H9 (cell line): ENCODE data around the gene CPXM2. TPM values are rescaled to one million over a fixed set of nuclear protein-coding genes. Genes with fewer than 3 reads are reported as not detected.

Source experiments
- DNase-seq: peaks from one replicate; pipeline ENCODE4 v3.0.0-alpha.2; 2017
- H2AFZ ChIP-seq: one replicate; pipeline ENCODE4 v1.6.1; 2013; ENCODE audit warnings: mild to moderate bottlenecking, low read length, control low read depth, moderate library complexity
- H2AK5ac ChIP-seq: 2 replicates; pipeline ENCODE4 v1.6.1; 2013; ENCODE audit warnings: low read length, control low read depth, mixed read lengths; ENCODE audit not compliant: insufficient read length
- H2BK120ac ChIP-seq: one replicate; pipeline ENCODE4 v1.6.1; 2013; ENCODE audit warnings: low read depth, mild to moderate bottlenecking, low read length, control low read depth, inconsistent platforms; ENCODE audit not compliant: poor library complexity, severe bottlenecking
- H2BK12ac ChIP-seq: 2 replicates; pipeline ENCODE4 v1.6.1; 2013; ENCODE audit warnings: low read length, control low read depth, mixed read lengths, low read depth; ENCODE audit not compliant: insufficient read length
- H2BK15ac ChIP-seq: 2 replicates; pipeline ENCODE4 v1.6.1; 2013; ENCODE audit warnings: low read depth, low read length, control low read depth
- H2BK20ac ChIP-seq: one replicate; pipeline ENCODE4 v1.6.1; 2013; ENCODE audit warnings: low read depth, mild to moderate bottlenecking, low read length, control low read depth, inconsistent platforms; ENCODE audit not compliant: poor library complexity, severe bottlenecking
- H2BK5ac ChIP-seq: 2 replicates; pipeline ENCODE4 v1.6.1; 2013; ENCODE audit warnings: low read length, control low read depth, mixed read lengths; ENCODE audit not compliant: insufficient read length
- H3K14ac ChIP-seq: 2 replicates; pipeline ENCODE4 v1.6.1; 2013; ENCODE audit warnings: low read length, control low read depth; ENCODE audit not compliant: insufficient read depth
- H3K18ac ChIP-seq: 2 replicates; pipeline ENCODE4 v1.6.1; 2013; ENCODE audit warnings: low read depth, mild to moderate bottlenecking, mixed read lengths, low read length, control low read depth; ENCODE audit not compliant: insufficient read length
- H3K23ac ChIP-seq: 2 replicates; pipeline ENCODE4 v1.6.1; 2013; ENCODE audit warnings: low read length, control low read depth, mixed read lengths, low read depth; ENCODE audit not compliant: insufficient read length
- H3K23me2 ChIP-seq: 2 replicates; pipeline ENCODE4 v1.6.1; 2013; ENCODE audit warnings: low read depth, mild to moderate bottlenecking, mixed read lengths, low read length, control low read depth; ENCODE audit not compliant: insufficient read length, poor library complexity, severe bottlenecking
- H3K27ac ChIP-seq: 2 replicates; pipeline ENCODE4 v1.5.1; 2013; ENCODE audit warnings: low read length, control low read depth, mixed read lengths, low read depth; ENCODE audit not compliant: insufficient read length
- H3K27me3 ChIP-seq: 2 replicates; pipeline ENCODE4 v1.6.1; 2013; ENCODE audit warnings: low read length, control low read depth, inconsistent platforms; ENCODE audit not compliant: insufficient read depth
- H3K4ac ChIP-seq: 2 replicates; pipeline ENCODE4 v1.6.1; 2013; ENCODE audit warnings: low read depth, mild to moderate bottlenecking, control low read depth, inconsistent platforms, low read length, moderate library complexity
- H3K4me1 ChIP-seq: 2 replicates; pipeline ENCODE4 v1.6.1; 2013; ENCODE audit warnings: low read length, control low read depth, inconsistent platforms; ENCODE audit not compliant: insufficient read depth
- H3K4me2 ChIP-seq: 2 replicates; pipeline ENCODE4 v1.6.1; 2013; ENCODE audit warnings: low read length, control low read depth, mixed read lengths; ENCODE audit not compliant: insufficient read length, insufficient read depth
- H3K56ac ChIP-seq: 2 replicates; pipeline ENCODE4 v1.6.1; 2013; ENCODE audit warnings: low read depth, mild to moderate bottlenecking, mixed read lengths, low read length, control low read depth; ENCODE audit not compliant: insufficient read length
- H3K79me1 ChIP-seq: 2 replicates; pipeline ENCODE4 v1.6.1; 2013; ENCODE audit warnings: low read depth, mild to moderate bottlenecking, moderate library complexity, low read length, control low read depth, inconsistent platforms; ENCODE audit not compliant: insufficient read depth, poor library complexity, severe bottlenecking
- H3K79me2 ChIP-seq: 2 replicates; pipeline ENCODE4 v1.6.1; 2013; ENCODE audit warnings: low read length, control low read depth, inconsistent platforms; ENCODE audit not compliant: insufficient read depth
- H3K9ac ChIP-seq: 2 replicates; pipeline ENCODE4 v1.6.1; 2013; ENCODE audit warnings: low read length, control low read depth, mixed read lengths; ENCODE audit not compliant: insufficient read length; ENCODE audit errors: extremely low read depth
- H3K9me3 ChIP-seq: one replicate; pipeline ENCODE4 v1.6.1; 2013; ENCODE audit warnings: low read depth, low read length, inconsistent platforms; ENCODE audit not compliant: control insufficient read depth
- H3T11ph ChIP-seq: one replicate; pipeline ENCODE4 v1.6.1; 2013; ENCODE audit warnings: mild to moderate bottlenecking, low read length, control low read depth, inconsistent platforms
- H4K20me1 ChIP-seq: one replicate; pipeline ENCODE4 v1.6.1; 2013; ENCODE audit not compliant: control insufficient read depth, insufficient read length, insufficient read depth
- H4K5ac ChIP-seq: 2 replicates; pipeline ENCODE4 v1.6.1; 2013; ENCODE audit warnings: low read depth, mild to moderate bottlenecking, mixed read lengths, low read length, control low read depth; ENCODE audit not compliant: insufficient read length
- H4K8ac ChIP-seq: replicated peaks from 2 replicates; pipeline ENCODE4 v1.6.1; 2013; ENCODE audit warnings: low read length, control low read depth, mixed read lengths, low read depth; ENCODE audit not compliant: insufficient read length
- H4K91ac ChIP-seq: 2 replicates; pipeline ENCODE4 v1.6.1; 2013; ENCODE audit warnings: low read depth, mild to moderate bottlenecking, moderate library complexity, mixed read lengths, low read length, control low read depth; ENCODE audit not compliant: insufficient read length
- H3K27ac Mint-ChIP-seq, 3 experiments: 2 replicates in 2 of 3; 3 replicates in 1 of 3; pipeline ENCODE4 v1.8.0; 2020 to 2021; ENCODE audit warnings: mixed read lengths in 3 of 3, mild to moderate bottlenecking in 1 of 3, moderate library complexity in 1 of 3
- H3K27me3 Mint-ChIP-seq: 2 replicates; pipeline ENCODE4 v1.8.0; 2021; ENCODE audit warnings: low read depth, mild to moderate bottlenecking, moderate library complexity, mixed read lengths
- H3K36me3 Mint-ChIP-seq, 3 experiments: 2 replicates in 2 of 3; 3 replicates in 1 of 3; pipeline ENCODE4 v1.8.0; 2020 to 2021; ENCODE audit warnings: low read depth in 3 of 3, mixed read lengths in 3 of 3; ENCODE audit not compliant: insufficient read depth in 1 of 3
- H3K4me1 Mint-ChIP-seq, 2 experiments: 2 replicates each; pipeline ENCODE4 v1.8.0; 2020; ENCODE audit warnings: mixed read lengths in 2 of 2
- H3K4me3 Mint-ChIP-seq, 2 experiments: 2 replicates in 1 of 2; 3 replicates in 1 of 2; pipeline ENCODE4 v1.8.0; 2020 to 2021; ENCODE audit warnings: mild to moderate bottlenecking in 2 of 2, mixed read lengths in 2 of 2, moderate library complexity in 1 of 2
- H3K9me3 Mint-ChIP-seq, 2 experiments: 2 replicates in 1 of 2; 3 replicates in 1 of 2; pipeline ENCODE4 v1.8.0; 2020; ENCODE audit warnings: mild to moderate bottlenecking in 2 of 2, mixed read lengths in 2 of 2, moderate library complexity in 1 of 2
- WGBS: extraction: QIAGEN DNeasy Blood & Tissue Kit; methylation state at CpG from one replicate; pipeline ENCODE4 v1.1.7; 2013; ENCODE audit warnings: missing lambda C conversion rate, low lambda C conversion rate, mixed read lengths; ENCODE audit not compliant: insufficient read length; ENCODE audit errors: extremely low coverage; 5-methylcytosine and 5-hydroxymethylcytosine counted together
- total RNA-seq: library from RNA; stranded (reverse); gene quantifications from 2 replicates; pipeline ENCODE4 v1.2.1, GENCODE V29; 2021
- TF ChIP-seq, protein P1 (sequence below): fragments of 200-600 bp; sonication (generic); conservative IDR thresholded peaks from 3 replicates; pipeline ENCODE4 v1.8.0; 2021; ENCODE audit warnings: antibody characterized with exemption, mild to moderate bottlenecking

CPXM2 gene
- total RNA-seq, 1 experiment from 2014 or later: 1.7 TPM

DNA sequence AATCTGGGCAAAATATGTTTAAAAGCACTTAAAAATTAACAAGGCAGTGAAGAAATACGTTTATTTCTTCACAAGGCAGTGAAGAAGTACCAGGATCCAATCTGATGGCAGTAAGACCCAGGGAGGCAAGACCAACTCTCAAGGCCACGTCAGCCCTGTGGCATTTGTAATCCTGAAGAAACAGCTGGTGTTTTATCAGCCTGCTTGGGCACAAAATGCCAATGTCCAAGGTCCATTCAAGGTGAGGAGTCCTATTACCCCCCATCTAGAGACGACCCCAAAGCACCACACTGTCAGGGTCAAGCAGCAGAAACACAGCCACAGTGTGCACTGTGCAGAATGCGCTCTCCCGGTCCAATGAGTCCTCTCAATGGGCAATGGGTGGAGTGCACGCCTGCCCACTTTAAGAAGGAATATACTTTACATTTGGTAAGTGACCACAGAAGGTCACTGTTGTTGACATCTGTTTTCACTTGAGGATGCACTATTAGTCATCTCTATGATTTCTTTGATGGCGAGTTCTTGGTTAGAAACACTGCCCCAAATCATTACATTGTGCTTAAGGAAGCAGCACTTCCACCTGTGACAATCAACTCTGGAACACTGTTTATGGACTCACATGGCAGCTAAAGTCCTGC, 12.8 kb downstream of the CPXM2 start:
- H4K5ac ChIP-seq: no peak overlapping the region
- H3K23me2 ChIP-seq: no peaks in the 10 kb centered on the region
- no peak overlapping the region for H3K18ac ChIP-seq
- H2BK5ac ChIP-seq: no peak overlapping the region
- no peak overlapping the region for H3K14ac ChIP-seq
- TF ChIP-seq, protein P1, sequence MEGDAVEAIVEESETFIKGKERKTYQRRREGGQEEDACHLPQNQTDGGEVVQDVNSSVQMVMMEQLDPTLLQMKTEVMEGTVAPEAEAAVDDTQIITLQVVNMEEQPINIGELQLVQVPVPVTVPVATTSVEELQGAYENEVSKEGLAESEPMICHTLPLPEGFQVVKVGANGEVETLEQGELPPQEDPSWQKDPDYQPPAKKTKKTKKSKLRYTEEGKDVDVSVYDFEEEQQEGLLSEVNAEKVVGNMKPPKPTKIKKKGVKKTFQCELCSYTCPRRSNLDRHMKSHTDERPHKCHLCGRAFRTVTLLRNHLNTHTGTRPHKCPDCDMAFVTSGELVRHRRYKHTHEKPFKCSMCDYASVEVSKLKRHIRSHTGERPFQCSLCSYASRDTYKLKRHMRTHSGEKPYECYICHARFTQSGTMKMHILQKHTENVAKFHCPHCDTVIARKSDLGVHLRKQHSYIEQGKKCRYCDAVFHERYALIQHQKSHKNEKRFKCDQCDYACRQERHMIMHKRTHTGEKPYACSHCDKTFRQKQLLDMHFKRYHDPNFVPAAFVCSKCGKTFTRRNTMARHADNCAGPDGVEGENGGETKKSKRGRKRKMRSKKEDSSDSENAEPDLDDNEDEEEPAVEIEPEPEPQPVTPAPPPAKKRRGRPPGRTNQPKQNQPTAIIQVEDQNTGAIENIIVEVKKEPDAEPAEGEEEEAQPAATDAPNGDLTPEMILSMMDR: no peak
- H3K9me3 ChIP-seq: no peaks in the 10 kb centered on the region
- no peak overlapping the region for H3K23ac ChIP-seq
- H3K4me2 ChIP-seq: no peak overlapping the region
- no peak overlapping the region for H3K9ac ChIP-seq
- Mint-ChIP-seq H3K27ac (no peak overlapping the region), H3K4me1 (peaks cover 0 to 11% of the 10 kb centered on the region in 2 experiments; a peak in 2 of 4 replicates), H3K9me3 (peaks cover 3% of the 10 kb centered on the region in 2 experiments; a peak in 3 of 5 replicates), H3K36me3 (peaks cover 3 to 13% (median 5%) of the 10 kb centered on the region in 3 experiments; a peak in 5 of 7 replicates), H3K4me3 (no peak overlapping the region), H3K27me3 (no peaks in the 10 kb centered on the region)
- no peak for DNase-seq
- H2AK5ac ChIP-seq: no peak overlapping the region
- H2AFZ ChIP-seq: no peak overlapping the region
- no peak overlapping the region for H4K8ac ChIP-seq
- no peak overlapping the region for H3T11ph ChIP-seq
- no CpG with 5 or more reads among the region's 7 CpGs for WGBS
- no peak overlapping the region for H4K91ac ChIP-seq
- H3K4me1 ChIP-seq: no peaks in the 10 kb centered on the region
- no peaks in the 10 kb centered on the region for H3K27me3 ChIP-seq
- H2BK12ac ChIP-seq: no peak overlapping the region
- no peak overlapping the region for H2BK120ac ChIP-seq
- H2BK20ac ChIP-seq: no peak overlapping the region
- H3K79me2 ChIP-seq: no peaks in the 10 kb centered on the region
- no peaks in the 10 kb centered on the region for H4K20me1 ChIP-seq
- H2BK15ac ChIP-seq: no peak overlapping the region
- no peak overlapping the region for H3K27ac ChIP-seq
- no peak overlapping the region for H3K56ac ChIP-seq
- H3K4ac ChIP-seq: no peak overlapping the region
- H3K79me1 ChIP-seq: no peaks in the 10 kb centered on the region
